Naive thymus-derived CD8-positive, alpha-beta T cell (primary cell): Measurements from ENCODE around the gene DCLK2. TPM values are rescaled to one million over a fixed set of nuclear protein-coding genes. Genes with fewer than 3 reads are reported as not detected.

ENCODE experiments used
- ATAC-seq, 2 donors: fragments of 150-1000 bp; cut with Tn5 transposase in 1 of 2; sonication (Bioruptor Pico), chemical (Tn5 transposase) in 1 of 2; 1 replicate in 1 of 2; 2 replicates in 1 of 2; pipeline ENCODE4 v1.10.0; 2021; ENCODE audit warnings: mild to moderate bottlenecking in 2 of 2, moderate library complexity in 2 of 2
- POLR2A ChIA-PET: fragments of 350-600 bp; sonication (Branson Sonifier 250); formaldehyde crosslinking; loops from one replicate; lab custom pipeline; 2021; ENCODE audit warnings: antibody characterized with exemption; lab: Charles Lee
- DNase-seq, 10 donors: peaks; one replicate each; pipeline versions ENCODE4 v3.0.0 to v3.0.0-alpha.2; 2020 to 2022
- H3K27ac Mint-ChIP-seq, 10 donors: one replicate each; pipeline ENCODE4 v1.8.0; 2020 to 2022; ENCODE audit warnings: mild to moderate bottlenecking in 10 of 10, mixed read lengths in 10 of 10, moderate library complexity in 4 of 10, inconsistent platforms in 1 of 10
- H3K27me3 Mint-ChIP-seq, 5 donors: one replicate each; pipeline ENCODE4 v1.8.0; 2021 to 2022; ENCODE audit warnings: mixed read lengths in 5 of 5
- H3K36me3 Mint-ChIP-seq, 3 donors: one replicate each; pipeline ENCODE4 v1.8.0; 2020 to 2022; ENCODE audit warnings: mixed read lengths in 3 of 3, mild to moderate bottlenecking in 2 of 3, inconsistent platforms in 1 of 3
- H3K4me1 Mint-ChIP-seq, 4 donors: one replicate each; pipeline ENCODE4 v1.8.0; 2021 to 2022; ENCODE audit warnings: mixed read lengths in 4 of 4
- H3K4me3 Mint-ChIP-seq, 10 donors: one replicate each; pipeline ENCODE4 v1.8.0; 2020 to 2022; ENCODE audit warnings: mild to moderate bottlenecking in 10 of 10, mixed read lengths in 10 of 10, moderate library complexity in 6 of 10, inconsistent platforms in 1 of 10
- H3K9me3 Mint-ChIP-seq, 9 donors: one replicate each; pipeline ENCODE4 v1.8.0; 2020 to 2022; ENCODE audit warnings: mixed read lengths in 9 of 9, mild to moderate bottlenecking in 3 of 9, inconsistent platforms in 1 of 9, moderate library complexity in 1 of 9
- polyA plus RNA-seq, 3 donors: library from polyadenylated mRNA; unstranded; fragments of 300-500 nt; fragmentation: Illumina TruSeq; gene quantifications; one replicate each; pipeline ENCODE4 v1.2.3, GENCODE V29; 2021
- total RNA-seq, 8 experiments: library from RNA in 2 of 8; stranded (reverse) in 2 of 8; gene quantifications; one replicate each; pipeline ENCODE4 v1.2.3 and lab custom pipeline; 2021 to 2026

Gene DCLK2
- total and polyA plus RNA-seq, 5 experiments from 2014 or later, result 0.20 TPM; not detected in 4

DNA sequence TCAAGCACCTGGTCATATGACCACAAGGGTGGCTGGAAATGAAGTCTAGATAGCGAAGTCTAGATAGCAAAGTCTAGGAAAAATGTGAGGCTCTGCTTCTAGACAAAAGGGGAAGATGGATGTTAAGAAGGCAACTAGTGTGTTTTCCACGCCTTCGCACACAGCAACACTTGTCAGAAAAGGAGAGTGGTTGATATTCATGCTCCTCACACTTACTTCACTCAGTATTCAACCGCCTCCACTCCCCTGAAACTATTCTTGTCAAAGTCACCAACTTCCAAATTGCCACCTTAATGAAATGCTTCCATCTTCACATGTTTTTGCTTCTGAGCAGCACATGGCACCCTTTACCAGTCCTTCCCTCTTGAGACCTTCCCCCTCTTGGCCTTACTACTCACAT lies 27.7 kb upstream of the DCLK2 start:
- peaks cover 0 to 4% (median 0%) of the 10 kb centered on the region in 5 donors for H3K27me3 Mint-ChIP-seq
- no peaks in the 10 kb centered on the region for H3K36me3 Mint-ChIP-seq
- no peak for ATAC-seq
- no peaks in the 10 kb centered on the region for H3K4me1 Mint-ChIP-seq
- H3K9me3 Mint-ChIP-seq, result peaks cover 0 to 2% (median 0%) of the 10 kb centered on the region in 9 donors
- no peak overlapping the region for H3K27ac Mint-ChIP-seq
- DNase-seq, result no peak
- POLR2A ChIA-PET, result no interaction called here
- H3K4me3 Mint-ChIP-seq, result no peak overlapping the region

DNA sequence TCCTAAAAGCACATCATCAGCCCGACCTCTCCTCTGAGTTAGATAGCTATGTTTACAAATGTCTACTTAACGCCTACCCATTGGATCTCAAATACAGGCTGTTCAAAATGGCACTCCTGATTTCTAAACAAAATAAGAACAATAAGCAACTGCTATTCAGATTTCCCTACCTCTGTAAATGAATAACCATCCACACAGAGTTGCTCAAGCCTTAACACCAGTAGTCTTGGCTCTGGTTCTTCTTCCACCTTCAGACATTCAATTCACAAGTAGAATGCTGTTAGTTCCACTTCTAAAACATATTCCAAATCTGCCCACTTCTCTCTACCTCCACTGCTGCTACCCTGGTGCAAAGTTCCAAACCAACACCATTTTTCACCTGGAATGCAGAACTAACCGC lies 27.1 kb upstream of the DCLK2 start:
- H3K9me3 Mint-ChIP-seq, result peaks cover 0 to 4% (median 2%) of the 10 kb centered on the region in 9 donors
- POLR2A ChIA-PET, result no interaction called here

DNA sequence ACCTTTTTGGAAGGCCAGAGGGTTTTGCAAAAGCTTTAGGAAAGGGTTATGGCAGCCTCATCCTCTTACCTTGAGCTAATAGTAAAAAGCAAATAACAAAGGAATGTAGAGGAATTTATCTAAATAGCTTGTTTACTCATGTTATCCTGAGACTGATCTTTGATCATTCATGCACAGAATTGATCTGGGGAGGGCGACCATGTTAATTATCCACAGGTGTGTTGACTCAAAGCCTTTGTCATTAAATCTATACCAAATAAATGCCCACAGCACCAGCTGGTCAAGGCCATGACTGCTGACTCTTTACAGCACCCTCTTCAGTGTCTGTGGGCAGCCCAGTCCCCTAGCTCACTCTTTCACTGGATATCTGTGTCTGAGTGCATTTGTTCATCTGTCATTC lies 22.8 kb upstream of the DCLK2 start:
- H3K9me3 Mint-ChIP-seq, result peaks cover 0 to 10% (median 3%) of the 10 kb centered on the region in 9 donors

More for the DNA sequence above, 27.1 kb upstream of the DCLK2 start:
- Mint-ChIP-seq H3K4me3 (no peak overlapping the region), H3K27me3 (peaks cover 0 to 4% (median 2%) of the 10 kb centered on the region in 5 donors), H3K36me3 (no peaks in the 10 kb centered on the region), H3K4me1 (no peaks in the 10 kb centered on the region), H3K27ac (no peak overlapping the region)
- DNase-seq, result no peak
- no peak for ATAC-seq

DNA sequence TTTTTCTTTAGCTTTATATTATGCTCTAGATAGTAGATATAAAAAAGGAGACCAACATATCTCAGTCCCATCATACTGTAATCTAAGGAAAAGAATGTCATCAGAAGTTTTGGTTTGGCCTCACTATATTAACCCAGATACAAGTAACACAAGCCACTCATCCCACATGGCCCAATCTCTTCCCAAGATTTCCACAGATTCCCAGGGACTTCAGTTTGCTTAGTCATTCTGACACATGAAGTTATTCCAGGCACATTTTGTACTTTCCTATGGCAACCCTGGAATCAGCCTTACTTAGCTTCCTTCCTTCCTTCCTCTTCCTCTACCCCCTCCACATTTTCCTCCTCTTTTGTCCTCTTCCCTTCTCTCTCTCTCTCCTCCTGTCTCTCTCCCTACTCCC lies 21.7 kb upstream of the DCLK2 start:
- Mint-ChIP-seq H3K4me3 (no peak overlapping the region), H3K27ac (no peak overlapping the region), H3K27me3 (peaks cover 0 to 6% (median 5%) of the 10 kb centered on the region in 5 donors), H3K36me3 (no peaks in the 10 kb centered on the region), H3K9me3 (peaks cover 0 to 11% (median 3%) of the 10 kb centered on the region in 9 donors), H3K4me1 (no peaks in the 10 kb centered on the region)
- POLR2A ChIA-PET, result no interaction called here
- no peak for ATAC-seq
- DNase-seq, result no peak

More for the DNA sequence above, 22.8 kb upstream of the DCLK2 start:
- H3K4me3 Mint-ChIP-seq, result no peak overlapping the region
- POLR2A ChIA-PET, result no interaction called here
- H3K27me3 Mint-ChIP-seq, result peaks cover 0 to 6% (median 5%) of the 10 kb centered on the region in 5 donors
- no peaks in the 10 kb centered on the region for H3K36me3 Mint-ChIP-seq
- H3K4me1 Mint-ChIP-seq, result no peaks in the 10 kb centered on the region
- no peak overlapping the region for H3K27ac Mint-ChIP-seq
- DNase-seq, result no peak
- ATAC-seq, result no peak

DNA sequence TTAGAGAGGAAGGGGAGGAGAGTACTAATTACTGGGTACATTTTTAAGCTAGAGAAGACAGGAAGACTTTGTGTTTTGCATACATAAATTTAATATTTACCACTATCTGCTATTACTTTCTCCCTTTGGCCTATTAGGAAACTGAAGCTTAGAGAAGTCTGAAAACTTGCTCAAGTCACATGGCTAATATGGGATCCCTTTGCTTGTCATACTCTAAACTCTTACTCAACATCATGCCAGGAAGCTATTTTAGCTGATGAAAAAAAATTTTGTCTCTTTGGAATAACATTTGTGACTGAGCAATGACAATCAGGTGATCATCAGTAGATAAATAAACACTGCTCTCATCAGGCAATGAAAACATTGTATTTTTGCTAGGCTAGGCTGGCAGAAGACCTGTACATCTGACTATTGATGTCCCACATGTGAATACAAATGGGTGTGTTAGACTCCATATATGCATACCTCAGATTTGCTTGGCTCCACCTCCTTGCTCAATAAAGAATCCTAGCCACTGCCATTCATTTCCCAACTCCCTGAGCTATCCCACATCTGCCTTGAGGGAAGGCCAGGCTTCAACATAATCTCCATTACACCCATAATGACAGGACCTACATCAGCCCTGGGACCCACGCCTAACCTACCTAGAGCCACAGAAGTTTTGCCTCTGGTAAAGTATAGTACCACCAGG lies 17.0 kb upstream of the DCLK2 start:
- POLR2A ChIA-PET, result no interaction called here
- peaks cover 7 to 17% (median 17%) of the 10 kb centered on the region in 5 donors for H3K27me3 Mint-ChIP-seq
- H3K4me3 Mint-ChIP-seq, result no peak overlapping the region
- H3K36me3 Mint-ChIP-seq, result no peaks in the 10 kb centered on the region
- H3K4me1 Mint-ChIP-seq, result no peaks in the 10 kb centered on the region
- DNase-seq (no peak), ATAC-seq (no peak)
- no peak overlapping the region for H3K27ac Mint-ChIP-seq
- peaks cover 2 to 15% (median 9%) of the 10 kb centered on the region in 9 donors for H3K9me3 Mint-ChIP-seq

DNA sequence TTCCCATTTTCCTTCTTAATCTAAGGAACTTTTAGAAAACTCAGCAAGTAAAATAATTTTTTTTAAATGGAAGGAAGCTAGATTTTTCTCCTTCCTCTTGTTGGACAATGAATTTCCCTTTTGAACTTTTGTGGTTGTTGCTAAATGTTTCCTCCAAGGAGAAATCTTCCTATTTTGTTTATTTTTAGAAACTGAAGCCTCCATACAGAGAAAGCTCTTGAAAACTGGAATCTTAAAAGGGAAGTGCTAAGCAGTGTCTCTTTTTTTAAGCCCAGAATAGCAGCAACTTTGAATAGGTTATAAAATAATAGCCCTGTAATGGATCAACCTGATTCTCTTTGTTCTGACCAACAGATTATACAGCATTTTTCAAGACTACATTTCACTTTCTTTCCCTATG lies 15.1 kb upstream of the DCLK2 start:
- H3K4me1 Mint-ChIP-seq, result no peaks in the 10 kb centered on the region
- peaks cover 2 to 15% (median 9%) of the 10 kb centered on the region in 9 donors for H3K9me3 Mint-ChIP-seq
- no peaks in the 10 kb centered on the region for H3K36me3 Mint-ChIP-seq
- no peak overlapping the region for H3K27ac Mint-ChIP-seq
- no peak overlapping the region for H3K4me3 Mint-ChIP-seq
- POLR2A ChIA-PET, result no interaction called here
- ATAC-seq (no peak), DNase-seq (no peak)
- peaks cover 10 to 36% (median 27%) of the 10 kb centered on the region in 5 donors for H3K27me3 Mint-ChIP-seq

DNA sequence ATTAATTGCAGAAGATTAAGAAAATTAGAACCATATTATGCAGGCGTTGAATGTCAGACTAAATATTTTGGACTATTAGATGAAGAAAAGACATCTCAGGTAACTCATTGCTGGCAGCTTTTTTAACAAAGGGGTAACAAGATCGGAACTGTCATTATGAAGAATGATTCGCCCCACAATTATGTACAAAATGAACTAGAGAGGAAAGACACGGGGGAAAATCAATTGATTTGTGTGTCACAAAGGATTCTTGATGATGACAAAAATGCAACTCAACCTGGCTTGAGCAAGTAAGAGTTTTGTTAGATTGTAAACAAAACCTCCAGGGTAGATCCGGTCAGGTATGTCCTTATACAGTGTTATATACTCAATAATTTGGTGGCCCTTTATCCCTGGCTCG lies 12.5 kb upstream of the DCLK2 start:
- Mint-ChIP-seq H3K4me3 (no peak overlapping the region), H3K9me3 (peaks cover 2 to 15% (median 3%) of the 10 kb centered on the region in 9 donors), H3K27ac (no peak overlapping the region), H3K36me3 (no peaks in the 10 kb centered on the region), H3K27me3 (peaks cover 12 to 41% (median 29%) of the 10 kb centered on the region in 5 donors), H3K4me1 (no peaks in the 10 kb centered on the region)
- POLR2A ChIA-PET, result no interaction called here
- DNase-seq (no peak), ATAC-seq (no peak)

DNA sequence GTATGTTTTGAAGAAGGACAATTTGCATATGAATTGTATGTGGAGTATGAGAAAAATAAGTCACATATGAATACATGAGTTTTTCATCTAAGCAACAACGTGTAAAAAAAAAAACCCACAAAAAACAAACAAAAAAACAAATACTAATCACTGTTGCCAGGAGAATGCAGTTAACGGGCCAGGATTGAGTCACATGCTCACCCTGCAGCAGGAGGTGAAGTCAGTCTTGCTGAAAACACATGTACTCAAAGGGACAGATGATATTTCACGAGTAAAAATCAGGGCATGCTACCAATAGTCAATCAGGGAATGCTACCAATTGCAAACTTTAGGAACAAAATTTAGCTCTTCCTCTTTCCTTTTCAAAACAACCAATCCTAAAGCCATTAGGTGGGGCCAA lies 10.4 kb upstream of the DCLK2 start:
- ATAC-seq, result no peak
- Mint-ChIP-seq H3K9me3 (peaks cover 0 to 15% (median 3%) of the 10 kb centered on the region in 9 donors), H3K36me3 (no peaks in the 10 kb centered on the region), H3K27me3 (peaks cover 7 to 41% (median 26%) of the 10 kb centered on the region in 5 donors), H3K4me1 (no peaks in the 10 kb centered on the region), H3K4me3 (no peak overlapping the region), H3K27ac (no peak overlapping the region)
- POLR2A ChIA-PET, result no interaction called here
- DNase-seq, result no peak

DNA sequence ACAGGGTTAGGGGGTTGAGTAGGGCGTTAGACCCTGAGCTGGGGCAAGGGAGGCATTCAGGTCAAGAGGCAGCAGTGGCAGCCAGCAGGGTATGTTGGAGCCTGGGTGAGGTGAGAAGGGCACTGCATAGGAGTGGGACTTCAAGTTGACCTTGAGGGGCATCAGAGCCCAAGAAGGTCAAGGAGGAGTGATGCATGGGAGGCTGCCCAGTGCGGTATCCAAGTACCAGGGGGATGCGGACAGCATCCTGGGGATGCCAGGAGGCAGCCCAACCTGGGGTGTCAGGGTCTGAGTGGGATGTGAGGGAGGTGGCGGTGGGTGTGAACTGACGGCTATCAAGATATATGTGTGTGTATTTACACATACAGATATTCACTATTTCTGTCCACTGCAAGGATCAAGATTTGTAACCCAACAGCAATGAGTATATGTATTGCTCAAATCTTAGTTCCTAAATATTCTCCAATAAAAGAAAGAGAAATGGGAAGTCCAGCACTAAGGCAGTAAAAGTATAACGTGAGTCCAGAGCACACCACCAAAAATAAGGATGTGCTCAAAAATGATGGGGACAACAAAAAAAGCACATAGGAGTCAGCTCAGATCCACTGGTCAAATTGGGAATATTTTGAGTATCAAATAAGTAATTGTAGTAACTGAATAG lies 9.8 kb upstream of the DCLK2 start:
- H3K9me3 Mint-ChIP-seq, result peaks cover 0 to 15% (median 3%) of the 10 kb centered on the region in 9 donors
- POLR2A ChIA-PET, result no interaction called here
- peaks cover 7 to 41% (median 26%) of the 10 kb centered on the region in 5 donors for H3K27me3 Mint-ChIP-seq
- no peak overlapping the region for H3K4me3 Mint-ChIP-seq
- DNase-seq, result no peak
- ATAC-seq, result no peak
- no peaks in the 10 kb centered on the region for H3K4me1 Mint-ChIP-seq
- H3K27ac Mint-ChIP-seq, result no peak overlapping the region
- H3K36me3 Mint-ChIP-seq, result no peaks in the 10 kb centered on the region

DNA sequence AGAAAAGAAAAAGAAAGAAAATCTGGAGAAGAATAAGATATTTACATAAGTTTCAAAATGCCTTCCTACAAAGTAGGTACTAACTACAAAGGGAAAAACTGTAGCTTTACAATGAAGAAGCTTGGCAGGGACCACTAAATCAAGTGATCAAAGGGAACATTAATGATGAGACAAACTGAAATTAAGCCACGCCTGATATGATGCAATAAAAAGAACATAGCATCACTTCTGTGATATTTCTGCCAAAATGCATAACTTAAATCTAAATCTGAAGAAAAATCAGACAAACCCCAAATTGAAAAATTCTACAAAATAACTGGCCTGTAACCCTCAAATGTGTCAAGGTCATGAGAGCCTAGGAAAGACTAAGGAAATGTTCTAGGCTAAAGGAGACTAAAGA lies 8.9 kb upstream of the DCLK2 start:
- DNase-seq (no peak), ATAC-seq (no peak)
- H3K36me3 Mint-ChIP-seq, result no peaks in the 10 kb centered on the region
- POLR2A ChIA-PET, result no interaction called here
- peaks cover 7 to 41% (median 21%) of the 10 kb centered on the region in 5 donors for H3K27me3 Mint-ChIP-seq
- H3K4me3 Mint-ChIP-seq, result no peak overlapping the region
- H3K9me3 Mint-ChIP-seq, result peaks cover 0 to 15% (median 2%) of the 10 kb centered on the region in 9 donors
- H3K4me1 Mint-ChIP-seq, result no peaks in the 10 kb centered on the region
- H3K27ac Mint-ChIP-seq, result no peak overlapping the region

DNA sequence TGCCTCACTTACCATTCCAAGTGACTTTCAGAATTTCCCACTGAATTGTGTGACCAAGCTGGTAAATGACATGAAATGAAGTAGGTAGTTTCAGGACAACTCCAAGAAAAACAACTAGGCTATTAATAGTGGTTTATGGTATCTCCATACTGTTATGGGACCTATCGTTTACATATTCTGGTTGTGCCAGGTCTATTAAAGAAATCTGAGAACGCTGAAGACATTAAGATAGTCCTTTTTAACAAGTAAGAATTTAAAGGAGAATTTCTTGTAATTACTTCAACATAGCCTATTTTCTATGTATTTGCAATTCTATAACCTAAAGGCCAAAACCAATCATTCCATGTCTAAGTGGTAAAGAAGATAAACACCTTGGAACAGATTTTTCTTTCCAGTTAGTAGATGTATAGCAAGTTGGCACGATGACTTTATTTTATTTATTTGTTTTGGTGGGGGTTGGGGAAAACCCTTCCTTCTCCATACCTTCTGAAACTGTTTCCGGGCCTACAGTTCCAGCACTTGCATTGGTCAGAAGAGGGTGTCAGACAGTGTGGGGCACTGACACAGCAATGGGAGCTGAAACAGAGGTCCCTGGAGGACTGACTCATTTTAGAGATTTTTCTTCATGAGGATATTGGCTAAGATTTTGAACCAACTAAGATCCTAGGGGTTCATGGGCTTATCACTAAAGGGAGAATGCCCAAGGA lies 7.6 kb upstream of the DCLK2 start:
- no peak overlapping the region for H3K4me3 Mint-ChIP-seq
- H3K27ac Mint-ChIP-seq, result no peak overlapping the region
- POLR2A ChIA-PET, result no interaction called here
- ATAC-seq (no peak), DNase-seq (no peak)
- no peaks in the 10 kb centered on the region for H3K4me1 Mint-ChIP-seq
- peaks cover 0 to 11% (median 0%) of the 10 kb centered on the region in 9 donors for H3K9me3 Mint-ChIP-seq
- H3K27me3 Mint-ChIP-seq, result peaks cover 14 to 39% (median 28%) of the 10 kb centered on the region in 5 donors
- H3K36me3 Mint-ChIP-seq, result no peaks in the 10 kb centered on the region

DNA sequence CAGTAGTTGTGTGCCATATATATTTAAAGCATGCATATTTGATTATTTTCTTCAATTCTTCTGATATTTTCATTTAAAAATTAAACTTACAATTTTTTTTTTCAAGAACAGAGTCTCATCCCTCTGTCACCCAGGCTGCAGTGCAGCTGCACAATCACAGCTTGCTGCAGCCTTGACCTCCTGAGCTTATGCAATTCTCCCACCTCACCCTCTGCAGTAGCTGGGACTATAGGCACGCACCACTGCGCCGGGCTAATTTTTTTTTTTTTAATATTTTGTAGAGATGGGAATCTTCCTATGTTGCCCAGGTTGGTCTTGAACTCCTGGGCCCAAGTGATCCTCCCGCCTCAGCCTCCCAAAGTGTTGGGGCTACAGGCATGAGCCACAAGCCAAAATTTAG lies 5.8 kb upstream of the DCLK2 start:
- no peaks in the 10 kb centered on the region for H3K36me3 Mint-ChIP-seq
- no peak for ATAC-seq

More for the DNA sequence above, 5.8 kb upstream of the DCLK2 start:
- no peak overlapping the region for H3K27ac Mint-ChIP-seq
- H3K9me3 Mint-ChIP-seq, result peaks cover 0 to 12% (median 1%) of the 10 kb centered on the region in 9 donors
- DNase-seq, result no peak
- peaks cover 0 to 2% (median 0%) of the 10 kb centered on the region in 4 donors for H3K4me1 Mint-ChIP-seq
- POLR2A ChIA-PET, result no interaction called here
- no peak overlapping the region for H3K4me3 Mint-ChIP-seq
- H3K27me3 Mint-ChIP-seq, result peaks cover 24 to 40% (median 27%) of the 10 kb centered on the region in 5 donors
